ENCODE data around the gene FEZ2.
A peak's percentile ranks its signal among the peaks of the same experiment; 100 is the strongest.

FEZ2 gene

GRCh38 chr2:36528274-36528673 lies 69.7 kb downstream of the FEZ2 start:
- no peak for DNase-seq

GRCh38 chr2:36526226-36526625 lies 71.7 kb downstream of the FEZ2 start:
- no peak for DNase-seq

GRCh38 chr2:36525245-36525644 lies 72.7 kb downstream of the FEZ2 start:
- DNase-seq: no peak

GRCh38 chr2:36523153-36523552 lies 74.8 kb downstream of the FEZ2 start:
- no peak for DNase-seq

- DNase-seq: no peak
Observed at GRCh38 chr2:36520431-36520830, 77.5 kb downstream of the FEZ2 start.

GRCh38 chr2:36516136-36516870 lies 81.7 kb downstream of the FEZ2 start:
- no peak for DNase-seq

- no peak for DNase-seq
Observed at GRCh38 chr2:36515538-36515937, 82.4 kb downstream of the FEZ2 start.

- DNase-seq: no peak
Observed at GRCh38 chr2:36513661-36514060, 84.3 kb downstream of the FEZ2 start.

- no peak for DNase-seq
Observed at GRCh38 chr2:36512705-36513104, 85.3 kb downstream of the FEZ2 start.

GRCh38 chr2:36511858-36512603 lies 85.9 kb downstream of the FEZ2 start:
- DNase-seq: no peak

GRCh38 chr2:36509075-36509474 lies 88.9 kb downstream of the FEZ2 start:
- DNase-seq: no peak

- peak; percentile 14 for DNase-seq
Observed at GRCh38 chr2:36507408-36507812, 90.6 kb downstream of the FEZ2 start.

Measured in DMS153 (cell line).